ENCODE results near the gene PLPPR3.

The PLPPR3 gene

GRCh38 chr19:763869-764268 is 57.9 kb downstream of the PLPPR3 start:
- DNase-seq (ENCODE audit: low read depth) = no peak

GRCh38 chr19:763181-763580 is 58.6 kb downstream of the PLPPR3 start:
- no peak overlapping the region for H3K4me3 ChIP-seq (ENCODE audit: low read length)
- no peak for DNase-seq (ENCODE audit: low read depth)
- TF ChIP-seq CTCF (conservative IDR thresholded peaks at IDR 0.05; ENCODE audit: low read depth, low read length) = no peak

More at GRCh38 chr19:763869-764268, 57.9 kb downstream of the PLPPR3 start:
- no peak overlapping the region for H3K4me3 ChIP-seq (ENCODE audit: low read length)
- no peak for TF ChIP-seq CTCF (conservative IDR thresholded peaks at IDR 0.05; ENCODE audit: low read depth, low read length)
